ENCODE results near the gene AFAP1L1. TPM values are rescaled to one million over a fixed set of nuclear protein-coding genes. Genes with fewer than 3 reads are reported as not detected.

The AFAP1L1 gene
- polyA plus RNA-seq, 2 of the 4 experiments (the other 2 are of a cell fraction) = 1.5 to 3.5 TPM

DNA sequence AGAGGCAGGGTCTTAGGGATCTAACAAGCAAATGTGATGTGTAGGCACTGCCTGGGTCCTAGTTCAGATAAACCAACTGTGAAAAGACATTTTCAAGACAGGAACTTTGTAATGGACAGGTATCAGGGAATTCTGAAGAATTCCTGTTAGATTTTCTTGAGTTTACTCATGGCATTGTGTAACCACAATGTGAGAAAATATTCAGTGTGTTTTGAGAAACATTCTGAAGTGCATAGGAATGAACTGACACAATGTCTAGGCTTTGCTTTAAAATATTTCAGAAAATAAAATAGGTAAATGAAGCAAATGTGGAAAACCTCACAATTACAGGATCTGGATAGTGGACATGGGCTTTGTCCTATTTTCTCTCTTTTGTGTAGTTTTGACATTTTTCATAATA is 15.2 kb upstream of the AFAP1L1 start (continued):
- no peak for TF ChIP-seq RFX5 (IDR thresholded peaks at IDR 0.05)

GRCh38 chr5:149257131-149257530 is 14.5 kb upstream of the AFAP1L1 start:
- H3K4me3 ChIP-seq = no peak overlapping the region
- ChIA-PET POLR2A (no interaction called here), CTCF (interaction anchor here (0.7 to 2.8 kb wide), 5 partner anchors 12 to 127 kb away, joined by 3 to 13 read pairs (median 9); partner anchors contain the start of gene ABLIM3)
- no peak overlapping the region for H3K27ac ChIP-seq
- no peaks in the 10 kb centered on the region for H3K4me1 ChIP-seq
- ATAC-seq (no peak), DNase-seq (ENCODE audit: low read depth in 1 of 2, low spot score in 1 of 2) (no peak), FAIRE-seq (no peak)
- no peak for TF ChIP-seq EP300 (IDR thresholded peaks at IDR 0.05)
- TF ChIP-seq, protein P1, sequence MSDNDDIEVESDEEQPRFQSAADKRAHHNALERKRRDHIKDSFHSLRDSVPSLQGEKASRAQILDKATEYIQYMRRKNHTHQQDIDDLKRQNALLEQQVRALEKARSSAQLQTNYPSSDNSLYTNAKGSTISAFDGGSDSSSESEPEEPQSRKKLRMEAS (IDR thresholded peaks at IDR 0.05) = no peak
- no peak for TF ChIP-seq USF2 (IDR thresholded peaks at IDR 0.05)
- TF ChIP-seq ZFP36 (IDR thresholded peaks at IDR 0.05; ENCODE audit: borderline replicate concordance, partially characterized antibody) = no peak
- no peak for TF ChIP-seq CTCF (IDR thresholded peaks at IDR 0.05)
- TF ChIP-seq FOSB (CRISPR knock-in tag; IDR thresholded peaks at IDR 0.05) = no peak
- no peak for TF ChIP-seq TP53 (CRISPR knock-in tag; IDR thresholded peaks at IDR 0.05)
- TF ChIP-seq HOXB5 (CRISPR knock-in tag; IDR thresholded peaks at IDR 0.05) = no peak
- no peak for TF ChIP-seq RFX5 (IDR thresholded peaks at IDR 0.05)
- no peak for TF ChIP-seq FOXS1 (CRISPR knock-in tag; IDR thresholded peaks at IDR 0.05)
- TF ChIP-seq MAFK (IDR thresholded peaks at IDR 0.05; ENCODE audit: partially characterized antibody) = no peak
- no peak for TF ChIP-seq KDM5A (IDR thresholded peaks at IDR 0.05)
- TF ChIP-seq CHD4 (IDR thresholded peaks at IDR 0.05; ENCODE audit: borderline replicate concordance) = no peak
- TF ChIP-seq EHF (CRISPR knock-in tag; IDR thresholded peaks at IDR 0.05) = no peak
- no peak for TF ChIP-seq ZC3H11A (IDR thresholded peaks at IDR 0.05)
- TF ChIP-seq GATA3 (IDR thresholded peaks at IDR 0.05; ENCODE audit: borderline replicate concordance) = no peak
- no peak for TF ChIP-seq BCL3 (IDR thresholded peaks at IDR 0.05)
- H3K9me3 ChIP-seq = no peaks in the 10 kb centered on the region
- WGBS (ENCODE audit: missing lambda C conversion rate) = 12% methylated on average over 1 of the region's 1 CpG
- no peak overlapping the region for H3K4me2 ChIP-seq

DNA sequence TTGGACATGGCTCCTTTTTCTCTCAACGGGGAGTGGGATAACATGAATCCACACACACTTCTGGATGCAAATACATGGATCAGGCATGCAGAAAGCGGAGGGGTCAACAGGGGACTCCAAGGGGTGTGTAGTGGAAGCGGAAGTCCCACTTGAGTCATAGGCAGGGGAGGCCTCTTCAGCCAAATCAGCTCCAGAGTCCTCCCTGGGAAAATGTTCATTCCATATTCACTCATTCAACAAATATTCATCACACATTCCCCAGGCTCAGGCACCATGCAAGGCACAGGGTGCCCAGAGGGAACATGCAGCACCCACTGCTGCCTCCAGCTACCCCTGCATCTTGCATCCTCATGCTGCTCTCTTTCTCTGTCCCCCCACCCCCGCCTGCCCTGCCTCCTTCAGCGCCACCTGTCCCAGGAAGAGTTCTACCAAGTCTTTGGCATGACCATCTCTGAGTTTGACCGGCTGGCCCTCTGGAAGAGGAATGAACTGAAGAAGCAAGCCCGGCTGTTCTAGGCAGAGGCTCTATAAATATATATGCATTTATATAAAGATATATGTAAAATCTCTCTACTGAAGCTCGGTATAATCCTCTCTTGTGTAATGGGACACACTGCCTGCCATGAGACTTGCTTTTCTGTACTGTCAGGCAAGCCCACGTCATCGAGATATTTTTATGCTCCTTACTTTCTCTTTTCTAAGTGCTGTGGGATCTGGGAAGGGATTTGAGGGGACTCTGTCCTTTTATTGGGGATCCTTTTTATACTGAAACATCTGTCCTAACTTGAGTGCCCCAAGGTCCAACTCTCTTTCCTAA is 13.6 kb upstream of the AFAP1L1 start:
- FAIRE-seq = no peak
- ATAC-seq = no peak
- TF ChIP-seq ZFP36 (IDR thresholded peaks at IDR 0.05; ENCODE audit: borderline replicate concordance, partially characterized antibody) = no peak
- TF ChIP-seq, protein P1 (IDR thresholded peaks at IDR 0.05) = no peak
- TF ChIP-seq RARB (CRISPR knock-in tag; IDR thresholded peaks at IDR 0.05) = no peak
- no peak for TF ChIP-seq BCL3 (IDR thresholded peaks at IDR 0.05)
- TF ChIP-seq SMC3 (IDR thresholded peaks at IDR 0.05) = no peak
- no peak for TF ChIP-seq FOXS1 (CRISPR knock-in tag; IDR thresholded peaks at IDR 0.05)
- no peak for TF ChIP-seq RFX5 (IDR thresholded peaks at IDR 0.05)
- TF ChIP-seq RCOR1 (IDR thresholded peaks at IDR 0.05; ENCODE audit: low read depth, low read length) = no peak
- TF ChIP-seq MAZ (IDR thresholded peaks at IDR 0.05; ENCODE audit: borderline replicate concordance, low read depth, low read length) = no peak
- TF ChIP-seq KDM1A (IDR thresholded peaks at IDR 0.05; ENCODE audit: low read depth) = no peak
- no peak for TF ChIP-seq MAFK (IDR thresholded peaks at IDR 0.05; ENCODE audit: partially characterized antibody)
- no peak for TF ChIP-seq USF2 (IDR thresholded peaks at IDR 0.05)
- TF ChIP-seq E2F6 (IDR thresholded peaks at IDR 0.05; ENCODE audit: borderline replicate concordance, low read depth) = no peak
- TF ChIP-seq CTCF (IDR thresholded peaks at IDR 0.05) = no peak

More for the DNA sequence above, 13.6 kb upstream of the AFAP1L1 start:
- H3K4me3 ChIP-seq = no peak overlapping the region
- DNase-seq (ENCODE audit: low read depth in 1 of 2, low spot score in 1 of 2) = no peak
- H3K4me2 ChIP-seq = no peak overlapping the region
- POLR2A ChIA-PET = no interaction called here
- no peaks in the 10 kb centered on the region for H3K9me3 ChIP-seq
- no peaks in the 10 kb centered on the region for H3K4me1 ChIP-seq
- CTCF ChIA-PET = interaction anchor here (0.7 to 2.8 kb wide), 7 partner anchors 11 to 128 kb away, joined by 3 to 13 read pairs (median 6); partner anchors contain the start of gene ABLIM3
- 50% methylated on average over 8 of the region's 10 CpGs for WGBS (ENCODE audit: missing lambda C conversion rate)
- H3K27ac ChIP-seq = no peak overlapping the region
